ENCODE data around the gene SLC35B4. TPM values are rescaled to one million over a fixed set of nuclear protein-coding genes. Genes with fewer than 3 reads are reported as not detected.

Gene SLC35B4
- total RNA-seq, 1 donor from 2014 or later: 51.7 TPM

- H3K4me3 Mint-ChIP-seq: no peak overlapping the region
- no peak for DNase-seq (ENCODE audit: low read depth, low spot score)
- H3K4me1 Mint-ChIP-seq: no peaks in the 10 kb centered on the region
- no peak overlapping the region for H3K27ac Mint-ChIP-seq (ENCODE audit: unreplicated experiment)
- H3K27me3 Mint-ChIP-seq (ENCODE audit: low read depth): no peaks in the 10 kb centered on the region
- H3K36me3 Mint-ChIP-seq (ENCODE audit: low read depth): no peaks in the 10 kb centered on the region
- TF ChIP-seq CTCF (conservative IDR thresholded peaks at IDR 0.05): no peak
- H3K9me3 Mint-ChIP-seq: peaks cover 5% of the 10 kb centered on the region
Observed at GRCh38 chr7:134254311-134254710, 62.4 kb downstream of the SLC35B4 start.

GRCh38 chr7:134248196-134248595, 68.5 kb downstream of the SLC35B4 start:
- Mint-ChIP-seq H3K27me3 (ENCODE audit: low read depth) (peaks cover 4% of the 10 kb centered on the region), H3K4me3 (no peak overlapping the region), H3K4me1 (no peaks in the 10 kb centered on the region), H3K9me3 (no peaks in the 10 kb centered on the region), H3K27ac (ENCODE audit: unreplicated experiment) (no peak overlapping the region), H3K36me3 (ENCODE audit: low read depth) (no peaks in the 10 kb centered on the region)
- TF ChIP-seq CTCF (conservative IDR thresholded peaks at IDR 0.05): no peak
- no peak for DNase-seq (ENCODE audit: low read depth, low spot score)

GRCh38 chr7:134246761-134247160, 70.0 kb downstream of the SLC35B4 start:
- DNase-seq (ENCODE audit: low read depth, low spot score): no peak
- Mint-ChIP-seq H3K27ac (ENCODE audit: unreplicated experiment) (no peak overlapping the region), H3K9me3 (peaks cover 3% of the 10 kb centered on the region), H3K4me3 (no peak overlapping the region), H3K36me3 (ENCODE audit: low read depth) (no peaks in the 10 kb centered on the region), H3K4me1 (no peaks in the 10 kb centered on the region), H3K27me3 (ENCODE audit: low read depth) (peaks cover 4% of the 10 kb centered on the region)
- no peak for TF ChIP-seq CTCF (conservative IDR thresholded peaks at IDR 0.05)

- Mint-ChIP-seq H3K4me3 (no peak overlapping the region), H3K4me1 (no peaks in the 10 kb centered on the region), H3K27me3 (ENCODE audit: low read depth) (peaks cover 6% of the 10 kb centered on the region), H3K36me3 (ENCODE audit: low read depth) (peaks cover 2% of the 10 kb centered on the region), H3K27ac (ENCODE audit: unreplicated experiment) (no peak overlapping the region), H3K9me3 (peaks cover 5% of the 10 kb centered on the region)
- no peak for DNase-seq (ENCODE audit: low read depth, low spot score)
- TF ChIP-seq CTCF (conservative IDR thresholded peaks at IDR 0.05): no peak
Observed at GRCh38 chr7:134246347-134246746, 70.4 kb downstream of the SLC35B4 start.

GRCh38 chr7:134245253-134245652, 71.5 kb downstream of the SLC35B4 start:
- no peak for TF ChIP-seq CTCF (conservative IDR thresholded peaks at IDR 0.05)
- peaks cover 10% of the 10 kb centered on the region for H3K9me3 Mint-ChIP-seq
- no peak for DNase-seq (ENCODE audit: low read depth, low spot score)
- no peak overlapping the region for H3K4me3 Mint-ChIP-seq
- H3K27ac Mint-ChIP-seq (ENCODE audit: unreplicated experiment): no peak overlapping the region
- peaks cover 6% of the 10 kb centered on the region for H3K36me3 Mint-ChIP-seq (ENCODE audit: low read depth)
- H3K27me3 Mint-ChIP-seq (ENCODE audit: low read depth): peaks cover 9% of the 10 kb centered on the region
- no peaks in the 10 kb centered on the region for H3K4me1 Mint-ChIP-seq

Other genes starting within 250 kb of the SLC35B4 start
- gene LRGUK, start 189.6 kb downstream of the SLC35B4 start, total RNA-seq: 1.0 and 1.1 TPM in 2 replicates
- 202 and 204 TPM in 2 replicates for gene AKR1B1, start 142.2 kb upstream of the SLC35B4 start, total RNA-seq
- not detected in 2 replicates for gene AKR1B10, start 210.6 kb upstream of the SLC35B4 start, total RNA-seq
- not detected in 2 replicates for gene AKR1B15, start 232.2 kb upstream of the SLC35B4 start, total RNA-seq

Data from neural crest cell (in vitro differentiated cells).